Measurements from ENCODE around the gene NDUFV1.
A peak's percentile ranks its signal among the peaks of the same experiment; 100 is the strongest.

NDUFV1 gene

GRCh38 chr11:67646535-67647336, 40.0 kb downstream of the NDUFV1 start:
- 0 out of 2 replicates have a peak overlapping the region, but pooled peaks have one; percentile 10 for H3K4me3 ChIP-seq (ENCODE audit: low read depth, low read length)
- peak; percentile 86 for DNase-seq (ENCODE audit: low read depth)

GRCh38 chr11:67647471-67647870, 40.7 kb downstream of the NDUFV1 start:
- TF ChIP-seq CTCF (IDR thresholded peaks at IDR 0.05; ENCODE audit: insufficient read depth, low read depth, low read length, missing control alignments): no peak
- DNase-seq (ENCODE audit: low read depth): no peak
- no peak overlapping the region for H3K4me3 ChIP-seq (ENCODE audit: low read depth, low read length)

More at GRCh38 chr11:67646535-67647336, 40.0 kb downstream of the NDUFV1 start:
- TF ChIP-seq CTCF (IDR thresholded peaks at IDR 0.05; ENCODE audit: insufficient read depth, low read depth, low read length, missing control alignments): no peak

- DNase-seq (ENCODE audit: low read depth): peak; percentile 87
- no peak overlapping the region for H3K4me3 ChIP-seq (ENCODE audit: low read depth, low read length)
- TF ChIP-seq CTCF (IDR thresholded peaks at IDR 0.05; ENCODE audit: insufficient read depth, low read depth, low read length, missing control alignments): peak; percentile 74
These were observed 41.5 kb downstream of the NDUFV1 start for GRCh38 chr11:67648140-67648795.

GRCh38 chr11:67648796-67649613, 42.3 kb downstream of the NDUFV1 start:
- TF ChIP-seq CTCF (IDR thresholded peaks at IDR 0.05; ENCODE audit: insufficient read depth, low read depth, low read length, missing control alignments): no peak
- peak; percentile 73 for DNase-seq (ENCODE audit: low read depth)
- no peak overlapping the region for H3K4me3 ChIP-seq (ENCODE audit: low read depth, low read length)

GRCh38 chr11:67649634-67650510, 43.1 kb downstream of the NDUFV1 start:
- TF ChIP-seq CTCF (IDR thresholded peaks at IDR 0.05; ENCODE audit: insufficient read depth, low read depth, low read length, missing control alignments): no peak
- peak; percentile 68 for DNase-seq (ENCODE audit: low read depth)
- peak overlapping the region; percentile 68 for H3K4me3 ChIP-seq (ENCODE audit: low read depth, low read length)
